Neural crest cell (in vitro differentiated cells): Measurements from ENCODE around the gene PGM2. TPM values are rescaled to one million over a fixed set of nuclear protein-coding genes. Genes with fewer than 3 reads are reported as not detected.

Experiments
- DNase-seq: peaks from one replicate; pipeline ENCODE4 v3.0.0; 2021; ENCODE audit warnings: low read depth, mixed read lengths, low spot score
- H3K27ac Mint-ChIP-seq: one replicate; pipeline ENCODE4 v1.8.0; 2021; ENCODE audit warnings: mild to moderate bottlenecking, mixed read lengths; ENCODE audit not compliant: unreplicated experiment
- H3K27me3 Mint-ChIP-seq: 2 replicates; pipeline ENCODE4 v1.8.0; 2021; ENCODE audit warnings: low read depth, mild to moderate bottlenecking, mixed read lengths
- H3K36me3 Mint-ChIP-seq: 2 replicates; pipeline ENCODE4 v1.8.0; 2021; ENCODE audit warnings: low read depth, mild to moderate bottlenecking, mixed read lengths
- H3K4me1 Mint-ChIP-seq: 2 replicates; pipeline ENCODE4 v1.8.0; 2021; ENCODE audit warnings: mixed read lengths
- H3K4me3 Mint-ChIP-seq: one replicate; pipeline ENCODE4 v1.8.0; 2021; ENCODE audit warnings: mild to moderate bottlenecking, mixed read lengths
- H3K9me3 Mint-ChIP-seq: 2 replicates; pipeline ENCODE4 v1.8.0; 2021; ENCODE audit warnings: mixed read lengths
- total RNA-seq: library from RNA; stranded (reverse); gene quantifications from 2 replicates; pipeline ENCODE4 v1.2.1, GENCODE V29; 2021
- TF ChIP-seq, protein P1 (sequence below): fragments of 200-600 bp; sonication (generic); conservative IDR thresholded peaks from 2 replicates; pipeline ENCODE4 v1.5.0; 2021; ENCODE audit warnings: antibody characterized with exemption, mild to moderate bottlenecking

Gene PGM2
- total RNA-seq, 1 donor from 2014 or later, result 28.5 TPM

DNA sequence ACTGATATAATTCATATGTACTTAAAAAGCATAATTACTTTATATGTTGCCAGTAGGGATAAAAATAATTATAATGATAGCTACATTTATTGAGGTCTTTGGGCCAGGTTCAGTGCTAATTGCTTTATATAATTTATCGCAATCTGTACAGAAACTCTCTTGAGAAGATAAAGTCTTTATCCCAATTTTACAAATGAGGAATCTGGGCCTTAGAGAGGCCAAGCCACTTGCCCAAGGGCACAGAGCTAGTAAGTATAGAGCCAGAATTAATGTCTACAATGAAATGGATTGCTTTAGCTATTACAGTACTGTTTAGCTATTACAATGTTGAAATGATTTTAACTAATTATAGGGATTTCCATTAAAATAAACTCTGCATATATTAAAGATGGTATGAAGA, 33.8 kb downstream of the PGM2 start:
- Mint-ChIP-seq H3K4me3 (no peak overlapping the region), H3K27ac (no peak overlapping the region), H3K9me3 (no peaks in the 10 kb centered on the region), H3K27me3 (no peaks in the 10 kb centered on the region), H3K36me3 (peaks cover 10% of the 10 kb centered on the region), H3K4me1 (no peaks in the 10 kb centered on the region)
- TF ChIP-seq, protein P1, sequence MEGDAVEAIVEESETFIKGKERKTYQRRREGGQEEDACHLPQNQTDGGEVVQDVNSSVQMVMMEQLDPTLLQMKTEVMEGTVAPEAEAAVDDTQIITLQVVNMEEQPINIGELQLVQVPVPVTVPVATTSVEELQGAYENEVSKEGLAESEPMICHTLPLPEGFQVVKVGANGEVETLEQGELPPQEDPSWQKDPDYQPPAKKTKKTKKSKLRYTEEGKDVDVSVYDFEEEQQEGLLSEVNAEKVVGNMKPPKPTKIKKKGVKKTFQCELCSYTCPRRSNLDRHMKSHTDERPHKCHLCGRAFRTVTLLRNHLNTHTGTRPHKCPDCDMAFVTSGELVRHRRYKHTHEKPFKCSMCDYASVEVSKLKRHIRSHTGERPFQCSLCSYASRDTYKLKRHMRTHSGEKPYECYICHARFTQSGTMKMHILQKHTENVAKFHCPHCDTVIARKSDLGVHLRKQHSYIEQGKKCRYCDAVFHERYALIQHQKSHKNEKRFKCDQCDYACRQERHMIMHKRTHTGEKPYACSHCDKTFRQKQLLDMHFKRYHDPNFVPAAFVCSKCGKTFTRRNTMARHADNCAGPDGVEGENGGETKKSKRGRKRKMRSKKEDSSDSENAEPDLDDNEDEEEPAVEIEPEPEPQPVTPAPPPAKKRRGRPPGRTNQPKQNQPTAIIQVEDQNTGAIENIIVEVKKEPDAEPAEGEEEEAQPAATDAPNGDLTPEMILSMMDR, result no peak
- no peak for DNase-seq

DNA sequence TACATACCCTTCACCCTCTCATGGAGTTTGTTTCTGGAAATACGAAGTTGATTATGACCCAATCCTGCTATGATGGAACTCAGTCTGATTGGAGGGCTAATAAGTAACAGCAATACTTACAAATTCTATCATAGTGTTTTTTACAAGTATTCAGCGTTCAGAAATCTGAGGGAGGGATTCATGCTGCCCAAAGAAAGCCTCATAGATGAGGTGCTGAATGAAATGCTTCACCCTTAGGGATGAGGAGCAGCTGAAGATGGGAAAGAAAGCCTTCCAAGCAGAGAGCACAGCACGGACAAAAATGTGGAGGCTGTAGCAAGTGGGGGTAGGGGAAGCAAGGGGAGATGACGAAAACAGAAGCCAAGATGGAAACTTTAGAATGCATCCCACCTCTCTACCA, 36.5 kb downstream of the PGM2 start:
- TF ChIP-seq, protein P1, result no peak
- Mint-ChIP-seq H3K4me1 (no peaks in the 10 kb centered on the region), H3K27me3 (no peaks in the 10 kb centered on the region), H3K9me3 (peaks cover 10% of the 10 kb centered on the region), H3K36me3 (peaks cover 28% of the 10 kb centered on the region), H3K27ac (no peak overlapping the region), H3K4me3 (no peak overlapping the region)
- no peak for DNase-seq

DNA sequence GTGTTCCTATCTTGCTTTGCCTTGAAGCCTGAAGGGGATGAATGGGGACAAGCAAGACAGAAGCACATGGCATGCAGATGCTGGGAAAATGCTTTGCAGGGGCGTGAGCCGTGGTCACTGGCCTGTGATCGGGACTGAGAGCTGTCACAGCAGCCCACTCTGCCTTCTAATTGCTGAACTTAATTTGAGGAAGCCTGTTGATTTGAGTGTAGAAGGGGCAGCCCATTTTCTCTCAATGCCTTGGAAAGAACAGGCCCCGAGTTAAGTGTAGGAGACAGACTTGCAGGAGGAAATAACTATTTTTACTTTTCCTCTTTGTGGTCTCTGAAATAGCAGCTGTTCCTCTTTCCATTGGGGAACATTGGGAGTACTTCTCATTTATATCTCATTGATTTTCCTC, 38.3 kb downstream of the PGM2 start:
- Mint-ChIP-seq H3K36me3 (peaks cover 31% of the 10 kb centered on the region), H3K27me3 (no peaks in the 10 kb centered on the region), H3K4me1 (no peaks in the 10 kb centered on the region), H3K27ac (no peak overlapping the region), H3K9me3 (peaks cover 10% of the 10 kb centered on the region), H3K4me3 (no peak overlapping the region)
- TF ChIP-seq, protein P1, result no peak
- DNase-seq, result no peak

DNA sequence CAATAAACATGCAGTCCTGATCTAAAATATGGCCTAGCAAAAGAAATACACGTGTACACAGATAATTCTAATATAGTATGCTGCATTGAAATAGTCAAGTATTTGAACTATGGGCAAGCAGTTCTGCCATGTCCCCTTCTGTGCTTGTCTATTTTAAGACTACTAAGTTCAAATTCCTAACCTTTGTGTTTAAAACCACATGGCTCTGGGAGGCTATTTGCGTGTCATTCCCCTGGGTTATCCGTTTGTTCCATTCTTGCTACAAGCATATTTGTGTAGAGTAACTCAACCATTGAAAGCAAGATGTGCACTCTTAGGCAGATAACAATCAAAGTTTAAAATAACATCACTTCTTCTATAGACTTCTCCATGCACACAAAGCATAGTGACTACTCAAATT, 39.0 kb downstream of the PGM2 start:
- TF ChIP-seq, protein P1, result no peak
- no peak overlapping the region for H3K4me3 Mint-ChIP-seq
- H3K9me3 Mint-ChIP-seq, result peaks cover 10% of the 10 kb centered on the region
- H3K27ac Mint-ChIP-seq, result no peak overlapping the region
- H3K4me1 Mint-ChIP-seq, result no peaks in the 10 kb centered on the region
- H3K27me3 Mint-ChIP-seq, result no peaks in the 10 kb centered on the region
- no peak for DNase-seq
- H3K36me3 Mint-ChIP-seq, result peaks cover 31% of the 10 kb centered on the region

DNA sequence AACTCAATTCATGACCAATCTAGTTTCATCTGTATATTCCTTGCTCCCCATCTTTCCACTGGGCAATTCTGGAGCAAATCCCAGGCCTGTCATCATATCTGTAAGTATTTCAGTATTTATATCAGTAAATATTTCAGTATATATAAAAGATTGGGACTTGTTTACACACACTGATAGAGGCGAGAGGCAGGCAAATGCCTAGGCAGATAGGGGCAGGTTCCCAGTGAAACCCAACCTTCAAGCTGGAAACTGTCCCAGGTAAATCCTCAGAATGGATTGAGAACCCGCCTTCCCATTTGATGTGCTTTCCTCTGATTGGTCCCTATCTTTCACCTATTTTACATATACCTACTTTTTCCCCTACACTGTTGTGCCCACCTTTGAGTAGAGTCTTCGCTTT, 40.6 kb downstream of the PGM2 start:
- H3K9me3 Mint-ChIP-seq, result peaks cover 10% of the 10 kb centered on the region
- H3K4me1 Mint-ChIP-seq, result no peaks in the 10 kb centered on the region
- H3K27ac Mint-ChIP-seq, result no peak overlapping the region
- no peak for DNase-seq
- H3K36me3 Mint-ChIP-seq, result peaks cover 29% of the 10 kb centered on the region
- no peaks in the 10 kb centered on the region for H3K27me3 Mint-ChIP-seq
- TF ChIP-seq, protein P1, result no peak
- H3K4me3 Mint-ChIP-seq, result no peak overlapping the region

DNA sequence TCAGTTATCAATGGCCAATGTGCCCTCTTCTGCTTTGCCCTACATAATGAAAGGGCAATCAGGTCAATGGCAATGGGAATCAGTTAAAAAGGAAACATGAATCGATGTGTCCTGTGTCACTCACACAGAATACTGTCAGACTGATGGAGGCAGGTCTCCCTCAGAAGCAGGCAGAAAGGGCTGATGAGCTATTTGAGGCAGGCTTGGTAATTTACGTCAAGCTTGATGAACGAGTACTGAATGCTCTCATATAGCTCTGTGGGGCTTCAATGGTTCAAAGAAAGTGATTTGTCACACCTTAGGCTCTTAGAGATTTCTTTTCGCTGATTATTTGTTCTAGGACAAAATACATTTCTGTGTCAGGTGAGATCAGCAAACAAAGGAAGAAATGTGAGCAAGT, 41.8 kb downstream of the PGM2 start:
- no peak for DNase-seq
- no peaks in the 10 kb centered on the region for H3K4me1 Mint-ChIP-seq
- H3K4me3 Mint-ChIP-seq, result no peak overlapping the region
- H3K36me3 Mint-ChIP-seq, result peaks cover 26% of the 10 kb centered on the region
- H3K27me3 Mint-ChIP-seq, result no peaks in the 10 kb centered on the region
- H3K9me3 Mint-ChIP-seq, result peaks cover 10% of the 10 kb centered on the region
- H3K27ac Mint-ChIP-seq, result no peak overlapping the region
- TF ChIP-seq, protein P1, result no peak
